Measurements from ENCODE around the gene TRPM3. TPM values are rescaled to one million over a fixed set of nuclear protein-coding genes. Genes with fewer than 3 reads are reported as not detected.

TRPM3 gene
- total RNA-seq, 2 experiments from 2014 or later = not detected

GRCh38 chr9:71105192-71105591 is 16.2 kb downstream of the TRPM3 start:
- ChIA-PET CTCF (no interaction called here), POLR2A (no interaction called here)

- ChIA-PET CTCF (no interaction called here), POLR2A (no interaction called here)
Observed at GRCh38 chr9:71098801-71099200, 22.6 kb downstream of the TRPM3 start.

GRCh38 chr9:71097671-71098070 is 23.8 kb downstream of the TRPM3 start:
- ChIA-PET POLR2A (no interaction called here), CTCF (no interaction called here)

GRCh38 chr9:71096421-71097108 is 24.9 kb downstream of the TRPM3 start:
- ChIA-PET CTCF (no interaction called here), POLR2A (no interaction called here)

- CTCF ChIA-PET = no interaction called here
- POLR2A ChIA-PET = no interaction called here
Observed at GRCh38 chr9:71094708-71095251, 26.6 kb downstream of the TRPM3 start.

GRCh38 chr9:71090896-71091295 is 30.5 kb downstream of the TRPM3 start:
- ChIA-PET CTCF (no interaction called here), POLR2A (no interaction called here)

GRCh38 chr9:71079451-71079850 is 42.0 kb downstream of the TRPM3 start:
- POLR2A ChIA-PET = no interaction called here
- CTCF ChIA-PET = no interaction called here

GRCh38 chr9:71076096-71076495 is 45.3 kb downstream of the TRPM3 start:
- CTCF ChIA-PET = no interaction called here

GRCh38 chr9:71073494-71073893 is 47.9 kb downstream of the TRPM3 start:
- CTCF ChIA-PET = no interaction called here
- POLR2A ChIA-PET = no interaction called here

More at GRCh38 chr9:71076096-71076495, 45.3 kb downstream of the TRPM3 start:
- POLR2A ChIA-PET = no interaction called here

GRCh38 chr9:71072587-71072986 is 48.8 kb downstream of the TRPM3 start:
- POLR2A ChIA-PET = no interaction called here
- CTCF ChIA-PET = no interaction called here

GRCh38 chr9:71071633-71072032 is 49.8 kb downstream of the TRPM3 start:
- ChIA-PET CTCF (no interaction called here), POLR2A (no interaction called here)

GRCh38 chr9:71058660-71059059 is 62.8 kb downstream of the TRPM3 start:
- ChIA-PET POLR2A (no interaction called here), CTCF (no interaction called here)

- ChIA-PET POLR2A (no interaction called here), CTCF (no interaction called here)
Observed at GRCh38 chr9:71052287-71052686, 69.1 kb downstream of the TRPM3 start.

GRCh38 chr9:71048280-71048679 is 73.1 kb downstream of the TRPM3 start:
- CTCF ChIA-PET = no interaction called here
- POLR2A ChIA-PET = no interaction called here

- POLR2A ChIA-PET = no interaction called here
- CTCF ChIA-PET = no interaction called here
Observed at GRCh38 chr9:71042448-71042990, 78.9 kb downstream of the TRPM3 start.

GRCh38 chr9:71037521-71037920 is 83.9 kb downstream of the TRPM3 start:
- ChIA-PET CTCF (no interaction called here), POLR2A (no interaction called here)

GRCh38 chr9:71036501-71036900 is 84.9 kb downstream of the TRPM3 start:
- CTCF ChIA-PET = no interaction called here
- POLR2A ChIA-PET = no interaction called here

GRCh38 chr9:71032779-71033178 is 88.6 kb downstream of the TRPM3 start:
- CTCF ChIA-PET = no interaction called here
- POLR2A ChIA-PET = no interaction called here

- POLR2A ChIA-PET = no interaction called here
- CTCF ChIA-PET = no interaction called here
Observed at GRCh38 chr9:71025728-71026127, 95.7 kb downstream of the TRPM3 start.

GRCh38 chr9:71025201-71025600 is 96.2 kb downstream of the TRPM3 start:
- ChIA-PET CTCF (no interaction called here), POLR2A (no interaction called here)

- POLR2A ChIA-PET = no interaction called here
- CTCF ChIA-PET = no interaction called here
Observed at GRCh38 chr9:71010258-71010657, 111.2 kb downstream of the TRPM3 start.

- CTCF ChIA-PET = no interaction called here
- POLR2A ChIA-PET = no interaction called here
Observed at GRCh38 chr9:71005456-71005855, 116.0 kb downstream of the TRPM3 start.

All from activated CD8-positive, alpha-beta memory T cell treated with anti-CD3 and anti-CD28 coated beads for 36 hours (primary cell).